GM19463 (cell line): ENCODE measurements around the gene JCHAIN.
"Not testable (repeated sequence)": the region's sequence is repeated elsewhere in the genome, so short reads cannot be mapped to it uniquely, and the experiment has no call there.

Experiments used
- ATAC-seq: cut with Tn5 transposase; IDR thresholded peaks from one replicate; pipeline ENCODE4 v1.9.1; 2021; ENCODE audit warnings: mild to moderate bottlenecking, moderate library complexity; ENCODE audit not compliant: unreplicated experiment

The JCHAIN gene

DNA sequence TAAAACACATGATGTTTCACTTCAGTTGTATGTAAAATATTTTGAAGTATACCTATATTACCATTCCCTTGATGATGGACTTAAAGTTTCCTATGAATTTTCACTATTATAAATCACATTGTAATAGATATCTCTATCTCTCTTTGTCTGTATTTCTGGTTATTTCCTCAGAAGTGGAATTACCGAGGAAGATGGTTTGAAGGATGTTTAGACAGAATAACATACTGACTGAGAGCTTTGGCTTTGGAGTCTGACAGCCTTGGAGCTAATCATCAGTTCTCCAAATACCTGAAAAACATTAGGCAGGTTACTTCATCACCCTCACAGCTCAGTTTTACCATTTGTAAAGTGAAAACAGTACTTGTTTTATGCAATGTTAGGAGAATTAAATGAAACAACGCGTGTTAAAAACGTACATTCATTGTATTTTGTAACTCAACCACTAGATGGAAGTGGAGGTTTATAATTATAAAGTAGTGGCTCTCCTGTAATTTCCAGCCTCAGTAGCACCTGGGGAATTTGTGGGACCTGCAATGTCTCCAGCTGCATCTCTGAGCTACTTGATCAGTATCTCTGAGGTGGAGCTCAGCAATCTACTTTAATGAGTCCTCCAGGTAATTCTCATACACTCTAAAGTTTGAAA, 14.3 kb downstream of the JCHAIN start:
- no peak for ATAC-seq

DNA sequence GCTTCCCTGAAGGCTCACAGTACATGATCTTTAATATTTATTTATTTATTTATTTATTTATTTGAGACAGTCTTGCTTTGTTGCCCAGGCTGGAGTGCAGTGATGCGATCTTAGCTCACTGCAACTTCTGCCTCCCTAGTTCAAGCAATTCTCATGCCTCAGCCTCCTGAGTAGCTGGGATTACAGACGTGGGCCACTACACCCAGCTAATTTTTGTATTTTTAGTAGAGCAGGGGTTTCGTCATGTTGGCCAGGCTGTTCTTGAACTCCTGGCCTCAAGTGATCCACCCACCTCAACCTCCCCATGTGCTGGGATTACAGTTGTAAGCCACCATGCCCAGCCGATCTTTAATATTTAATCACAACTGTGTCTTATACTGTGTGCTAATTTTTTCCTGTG, 15.6 kb downstream of the JCHAIN start:
- ATAC-seq, result not testable (repeated sequence)

DNA sequence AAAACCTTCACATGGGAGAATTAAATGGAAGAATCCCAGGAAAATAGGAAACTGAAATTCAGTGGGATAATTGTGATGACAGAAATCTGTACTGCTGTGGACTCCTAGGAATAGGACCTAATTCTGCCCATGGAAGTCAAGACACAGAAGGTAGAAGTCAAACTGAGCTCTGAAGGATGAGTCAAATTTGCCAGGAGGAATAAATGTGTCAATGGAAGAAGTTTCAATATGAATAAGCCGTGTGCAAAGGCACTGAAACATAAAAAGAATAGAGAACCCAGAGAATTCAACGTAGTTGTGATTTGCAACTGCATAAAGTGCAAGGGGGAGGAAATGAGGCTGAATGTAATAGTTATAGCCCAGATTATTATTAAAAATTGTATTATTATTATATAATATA, 26.1 kb downstream of the JCHAIN start:
- ATAC-seq, result peak; percentile 60

DNA sequence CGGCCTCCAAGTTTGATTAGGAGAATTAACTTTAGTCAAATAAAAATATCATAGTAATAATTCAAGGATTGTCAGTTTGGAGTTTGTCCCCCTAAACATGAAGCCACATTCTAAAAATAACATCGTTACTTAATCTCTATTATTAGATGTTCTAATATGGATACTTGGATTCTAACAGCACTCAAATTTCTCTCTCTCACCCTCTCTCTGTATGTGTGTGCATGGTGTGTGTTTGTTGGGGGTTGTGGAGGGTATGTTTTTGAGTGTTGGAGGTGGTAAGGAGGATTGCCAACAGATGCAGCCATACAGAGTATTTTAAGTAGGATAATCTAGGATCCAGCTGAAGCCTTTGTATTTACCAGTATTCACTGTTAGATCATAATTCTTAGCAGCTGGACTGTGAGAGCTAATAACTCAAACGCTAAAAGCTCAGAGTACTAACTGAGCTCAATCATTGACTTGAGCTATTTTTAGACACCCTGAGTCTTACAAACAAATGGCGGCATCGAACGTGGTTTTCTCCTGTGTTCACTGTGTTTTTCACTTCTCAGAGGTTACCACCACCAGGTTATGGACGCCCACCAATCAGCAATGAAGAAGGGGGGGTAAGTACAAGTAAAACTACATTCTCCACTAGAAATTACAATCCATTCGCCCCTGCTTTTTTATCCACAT, 28.9 kb downstream of the JCHAIN start:
- peak; percentile 69 for ATAC-seq

DNA sequence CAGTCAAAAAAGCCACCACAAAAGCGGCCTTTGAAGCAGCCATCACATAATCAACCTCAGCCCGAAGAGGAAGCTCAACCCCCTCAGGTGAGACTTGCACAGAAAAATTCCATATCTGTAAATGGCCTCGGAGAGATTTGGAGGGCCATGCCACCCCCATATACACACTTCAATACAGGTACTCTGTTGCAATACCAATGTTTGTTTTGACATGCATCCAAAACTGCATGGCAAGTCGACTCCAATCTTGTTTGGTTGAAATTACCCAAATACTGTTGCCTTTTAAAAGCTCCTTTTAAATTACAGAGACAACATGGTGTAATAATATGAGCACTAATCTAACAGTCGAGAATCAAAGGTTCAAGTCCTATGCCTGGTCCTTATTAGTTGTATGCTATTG, 31.8 kb downstream of the JCHAIN start:
- no peak for ATAC-seq

DNA sequence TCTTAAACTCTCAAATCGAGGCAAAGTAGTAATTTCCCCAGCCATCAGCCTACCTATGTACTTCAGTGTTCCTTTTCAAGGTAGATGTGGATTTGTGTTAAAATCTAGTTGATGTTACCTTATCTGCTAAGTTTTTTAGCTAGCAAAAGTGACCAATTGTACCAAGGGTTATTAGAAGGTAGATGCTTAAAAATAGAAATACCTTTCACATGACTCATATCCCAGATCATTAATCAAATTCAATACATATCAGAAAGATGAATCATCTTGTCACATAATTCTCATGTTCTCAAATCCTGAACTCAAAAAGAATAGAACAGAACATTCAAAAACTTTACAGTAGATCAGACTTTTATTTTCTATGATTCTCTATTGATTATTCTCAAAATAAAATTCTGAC, 34.3 kb downstream of the JCHAIN start:
- no peak for ATAC-seq

DNA sequence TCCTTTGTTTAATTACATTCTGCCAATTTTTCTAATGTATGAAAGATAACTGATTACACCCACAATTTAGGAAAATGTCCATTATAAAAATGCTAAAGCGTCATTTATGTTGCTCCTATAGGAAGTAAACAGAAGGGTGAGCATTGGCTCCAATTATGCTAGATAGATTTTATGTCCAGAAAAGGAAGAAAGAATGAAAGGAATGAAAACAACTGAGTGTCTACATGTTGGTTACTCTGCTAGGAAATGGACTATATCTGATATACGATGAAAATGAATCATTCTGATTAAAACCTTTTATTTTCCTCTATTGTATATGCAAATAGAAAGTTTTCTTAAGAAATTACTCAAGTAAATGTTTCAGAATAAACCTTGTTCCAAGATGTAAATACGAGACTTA, 36.1 kb downstream of the JCHAIN start:
- no peak for ATAC-seq

DNA sequence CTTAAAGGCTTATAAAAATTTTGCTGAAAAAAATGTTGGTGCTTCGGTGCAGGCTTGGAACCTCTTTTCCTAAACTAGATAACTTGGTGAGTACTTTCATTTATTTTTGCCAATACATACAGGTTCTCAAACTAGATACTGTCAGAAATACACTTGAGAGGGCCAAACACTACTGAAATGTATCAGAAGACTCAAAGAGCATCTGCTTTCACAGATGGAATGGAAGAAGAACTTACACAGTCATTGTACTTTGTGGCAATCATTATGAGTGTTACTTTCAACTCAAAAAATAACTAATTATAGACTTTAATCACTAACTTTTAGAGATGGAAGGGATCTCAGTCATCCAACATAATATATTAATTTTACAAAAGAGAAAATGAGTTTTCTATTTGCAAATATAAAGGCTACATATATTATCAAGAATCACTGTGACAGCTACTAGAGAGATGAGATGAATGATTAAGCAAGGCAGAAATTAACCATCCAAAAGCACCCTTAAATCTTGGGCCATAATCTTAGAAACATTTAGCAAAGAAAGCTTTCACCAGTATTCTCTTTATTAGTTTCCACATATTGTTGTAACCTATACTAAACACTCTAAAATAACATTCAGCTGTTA, 36.7 kb downstream of the JCHAIN start:
- ATAC-seq, result peak; percentile 74

DNA sequence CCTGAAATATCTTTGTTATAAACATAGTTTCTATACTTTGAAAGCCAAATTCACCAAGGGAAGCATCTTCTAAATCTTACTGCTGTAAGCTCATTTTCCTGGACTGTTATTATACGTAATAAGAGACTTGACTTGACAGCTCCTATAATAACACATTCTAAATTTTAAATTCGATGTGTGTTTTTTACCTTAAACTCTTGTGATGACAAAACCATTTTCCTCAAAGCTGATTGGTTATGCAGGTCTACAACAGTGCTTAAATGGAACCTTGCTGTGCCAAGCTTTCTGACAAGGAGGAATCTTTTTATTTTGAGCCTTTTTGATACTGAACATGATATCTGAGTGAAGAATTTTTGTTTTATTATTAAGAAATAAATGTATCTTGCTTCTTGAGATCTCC, 37.9 kb downstream of the JCHAIN start, which contains the start of gene ENAM:
Gene ENAM, plus strand, starts transcription at position 301 of the 400 bp plus-strand sequence. CDS start 757 bp downstream, outside the sequence.
- no peak for ATAC-seq

DNA sequence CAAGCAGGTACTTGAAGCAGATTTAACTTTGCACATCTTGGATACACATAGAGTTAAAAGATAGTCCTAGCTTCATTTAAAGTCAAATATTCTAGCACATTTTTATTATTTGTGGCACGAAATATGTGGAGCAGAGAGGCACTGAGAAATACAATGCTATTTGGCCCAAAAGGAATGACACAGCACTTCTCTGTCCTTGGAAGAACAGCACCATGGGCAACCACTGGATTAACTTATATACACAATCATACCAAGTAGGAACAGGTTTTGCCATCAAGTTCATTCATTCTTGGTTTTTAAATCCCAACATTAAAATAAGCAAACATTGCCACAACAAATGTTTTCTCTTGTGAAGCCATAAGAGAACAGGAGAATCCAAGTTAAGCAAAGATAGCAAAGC, 38.7 kb downstream of the JCHAIN start:
- no peak for ATAC-seq

DNA sequence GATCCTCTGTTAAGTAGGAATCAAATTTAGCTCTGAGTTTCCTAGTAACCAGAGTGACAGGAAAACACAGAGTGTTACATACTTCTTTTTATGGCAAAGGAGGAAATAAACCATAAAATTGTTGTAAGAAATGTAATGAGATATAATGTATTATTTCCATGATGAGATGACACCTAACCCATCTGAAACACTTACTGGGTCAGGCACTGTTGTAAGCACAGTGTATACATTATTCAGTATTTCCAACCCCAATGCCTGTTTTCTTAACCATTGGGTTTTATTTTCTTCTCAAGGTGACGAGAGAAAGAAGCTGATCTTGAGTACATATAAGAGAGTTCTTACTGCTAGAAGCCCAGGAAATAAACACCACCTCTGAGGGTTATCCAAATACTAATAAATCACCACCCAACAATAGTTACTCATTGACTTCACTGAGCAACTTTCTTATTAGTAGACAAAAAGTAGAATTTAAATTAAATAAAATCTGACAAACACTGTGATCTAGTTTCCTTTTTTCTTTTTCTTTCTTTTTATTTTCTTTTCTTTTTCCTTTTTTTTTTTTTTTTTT, 42.0 kb downstream of the JCHAIN start:
- no peak for ATAC-seq

DNA sequence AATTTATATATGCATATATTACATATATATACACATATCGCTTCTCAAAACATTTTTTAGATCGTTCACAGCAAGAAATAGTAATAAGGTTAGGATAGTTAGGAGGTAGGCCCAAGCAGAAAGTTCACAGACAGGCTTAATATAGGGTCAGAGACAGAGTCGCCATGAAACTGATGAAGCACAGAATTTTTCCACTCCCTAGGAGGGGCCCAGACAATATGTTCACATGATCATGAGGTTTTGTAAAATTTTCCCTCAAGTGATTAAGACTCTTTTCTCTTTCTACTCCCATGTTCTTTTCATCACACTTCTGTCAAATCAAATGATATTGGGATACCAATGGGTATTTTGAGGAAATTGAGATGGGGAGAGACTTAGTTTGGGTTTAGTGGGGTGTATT, 43.0 kb downstream of the JCHAIN start:
- no peak for ATAC-seq

DNA sequence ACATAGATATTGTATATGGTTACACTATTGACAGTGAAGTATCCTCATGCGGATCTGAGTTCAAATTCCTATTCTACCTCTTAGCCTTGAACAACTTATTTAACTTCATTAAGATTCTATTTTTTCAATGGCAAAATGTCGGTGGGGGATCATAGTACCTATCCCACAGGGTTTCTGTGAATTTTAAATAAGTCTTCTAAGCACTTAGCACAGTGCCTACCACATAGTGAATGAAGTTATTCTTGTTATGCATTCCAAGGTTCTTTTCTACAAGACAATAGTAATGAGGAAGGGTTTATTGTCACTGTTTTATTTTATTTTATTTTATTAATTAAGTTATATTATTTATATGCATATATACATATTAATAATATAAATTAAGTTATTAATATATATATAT, 46.5 kb downstream of the JCHAIN start:
- ATAC-seq, result no peak

DNA sequence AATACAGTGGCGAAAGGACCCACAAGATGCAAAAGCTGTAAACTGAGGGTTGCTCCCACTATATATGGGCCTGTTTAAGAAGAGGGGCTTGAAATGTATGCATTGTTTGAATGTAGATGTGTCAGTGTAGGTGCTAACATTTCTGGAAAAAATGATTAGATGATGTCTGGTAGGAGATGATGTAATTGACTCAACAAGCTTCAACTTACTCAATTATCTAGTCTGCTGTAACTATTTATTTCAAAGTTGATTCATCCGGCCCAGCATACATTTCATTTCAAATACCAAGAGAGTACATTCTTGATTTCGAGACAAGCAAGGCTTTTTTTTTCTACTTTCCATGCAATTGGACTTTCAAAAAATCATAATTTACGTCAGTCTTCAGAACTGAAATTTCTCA, 47.0 kb downstream of the JCHAIN start:
- no peak for ATAC-seq

DNA sequence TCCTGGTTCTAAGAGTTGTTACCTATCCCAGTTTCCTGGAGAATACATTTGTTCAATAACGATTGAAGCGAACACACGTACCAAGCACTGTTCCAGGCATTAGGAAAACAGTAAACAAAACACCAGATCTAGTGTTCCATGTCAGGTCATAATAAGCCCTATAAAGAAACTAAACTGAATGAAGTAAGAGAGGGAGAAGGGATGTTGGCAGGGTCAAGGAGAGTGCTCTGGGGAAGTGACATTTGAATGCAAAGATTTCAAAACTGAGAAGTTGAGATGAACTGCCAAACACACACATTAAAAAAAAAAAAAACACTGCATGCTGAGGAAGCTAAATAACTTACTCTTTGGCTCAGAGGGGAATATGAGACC, 52.1 kb downstream of the JCHAIN start:
- no peak for ATAC-seq

DNA sequence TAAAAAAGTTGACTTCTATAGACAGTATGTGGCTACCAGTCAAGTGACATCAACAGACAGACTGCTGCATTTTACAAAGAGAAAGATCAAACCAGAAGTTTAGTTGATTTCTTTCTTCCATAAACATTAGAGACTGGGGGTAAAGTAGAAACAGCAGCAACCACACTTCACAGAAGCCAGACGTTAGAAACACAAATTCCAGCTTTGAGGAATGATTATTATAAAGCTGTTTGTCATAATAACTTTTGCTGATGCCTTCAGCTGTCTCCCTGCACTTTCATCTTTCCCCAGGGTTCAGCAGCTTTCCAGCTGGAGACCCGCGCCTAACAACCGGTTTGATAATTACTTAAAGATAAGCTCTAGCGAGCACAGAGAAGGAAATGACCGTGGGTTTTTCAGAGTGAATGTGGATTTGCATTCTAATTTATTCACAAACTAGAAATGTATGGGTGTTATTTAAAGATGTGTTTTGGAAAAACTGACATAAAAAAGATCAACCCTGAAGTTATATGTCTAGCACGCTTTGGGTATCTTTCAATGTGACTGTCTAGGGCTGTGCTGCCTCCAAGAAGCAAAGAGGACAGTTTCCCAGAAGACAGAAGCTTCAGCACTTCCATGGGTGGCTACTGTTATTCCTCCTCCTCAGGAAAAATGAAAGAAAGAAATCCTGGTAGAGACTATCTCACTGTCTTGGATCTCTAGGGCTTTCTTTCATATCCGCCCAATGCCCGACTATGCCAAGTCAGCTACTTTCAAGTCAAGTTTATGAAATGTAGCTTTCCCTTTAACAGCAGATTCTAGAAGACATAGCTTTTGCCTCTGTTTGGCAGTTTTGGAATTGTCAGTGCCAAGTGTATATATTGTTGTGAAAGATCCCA, 52.8 kb downstream of the JCHAIN start:
- peak; percentile 64 for ATAC-seq

DNA sequence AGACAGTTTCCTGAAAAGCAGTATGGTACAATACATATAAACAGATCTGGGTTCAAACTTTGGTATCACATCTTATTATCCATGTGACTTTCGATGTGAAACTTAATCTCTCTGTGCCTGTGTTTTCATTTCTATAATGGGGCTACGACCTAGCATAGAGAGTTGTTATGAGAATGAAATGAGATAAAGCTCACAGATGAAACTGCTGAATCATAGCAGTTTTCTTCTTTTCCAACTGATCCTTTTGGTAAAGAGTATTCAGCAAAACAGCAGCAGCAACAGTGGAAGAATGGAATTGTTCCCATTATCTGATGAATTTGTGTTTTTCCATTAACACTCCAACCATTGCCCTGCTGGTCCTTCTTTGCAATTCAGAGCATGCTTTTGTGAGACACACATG, 58.0 kb downstream of the JCHAIN start:
- ATAC-seq, result no peak

DNA sequence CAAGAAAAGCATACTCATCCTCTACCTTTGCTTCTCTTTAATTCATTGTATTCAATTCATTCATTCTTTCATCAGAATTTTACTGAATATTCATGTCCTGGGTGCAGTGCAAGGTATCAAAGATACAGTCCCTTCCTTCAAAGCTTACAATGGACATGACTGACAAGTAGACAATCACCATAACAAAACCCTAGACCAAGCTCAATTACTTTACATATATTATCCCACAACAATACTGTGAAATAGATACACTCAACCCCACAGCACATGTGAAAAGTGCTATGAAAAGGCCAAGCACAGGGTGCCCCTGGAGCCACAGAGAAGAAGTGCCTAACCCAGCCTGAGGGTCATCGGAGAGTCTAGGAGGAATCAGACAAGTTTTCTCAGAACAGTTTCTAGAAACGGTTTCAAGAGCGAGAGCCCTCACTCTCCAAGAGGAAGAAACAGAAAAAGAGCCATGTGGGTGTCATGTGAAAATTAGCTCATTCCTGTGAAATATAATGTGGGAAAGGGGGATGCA, 58.9 kb downstream of the JCHAIN start:
- ATAC-seq, result no peak

DNA sequence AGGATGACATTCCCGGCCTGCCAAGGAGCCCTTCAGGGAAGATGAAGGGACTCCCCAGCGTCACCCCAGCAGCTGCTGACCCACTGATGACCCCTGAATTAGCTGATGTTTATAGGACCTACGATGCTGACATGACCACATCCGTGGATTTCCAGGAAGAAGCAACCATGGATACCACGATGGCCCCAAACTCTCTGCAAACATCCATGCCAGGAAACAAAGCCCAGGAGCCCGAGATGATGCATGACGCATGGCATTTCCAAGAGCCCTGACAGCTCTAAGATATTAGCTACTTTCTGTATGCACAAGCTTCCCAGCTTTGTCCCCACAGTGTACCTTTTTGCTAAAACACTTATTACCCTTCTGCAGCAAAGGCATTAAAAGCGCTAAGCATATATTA, 59.8 kb downstream of the JCHAIN start:
- ATAC-seq, result no peak
